ENCODE data around the gene FUBP1.

GRCh38 chr1:78003882-78004718, 25.2 kb upstream of the FUBP1 start:
- TF ChIP-seq, protein P1, sequence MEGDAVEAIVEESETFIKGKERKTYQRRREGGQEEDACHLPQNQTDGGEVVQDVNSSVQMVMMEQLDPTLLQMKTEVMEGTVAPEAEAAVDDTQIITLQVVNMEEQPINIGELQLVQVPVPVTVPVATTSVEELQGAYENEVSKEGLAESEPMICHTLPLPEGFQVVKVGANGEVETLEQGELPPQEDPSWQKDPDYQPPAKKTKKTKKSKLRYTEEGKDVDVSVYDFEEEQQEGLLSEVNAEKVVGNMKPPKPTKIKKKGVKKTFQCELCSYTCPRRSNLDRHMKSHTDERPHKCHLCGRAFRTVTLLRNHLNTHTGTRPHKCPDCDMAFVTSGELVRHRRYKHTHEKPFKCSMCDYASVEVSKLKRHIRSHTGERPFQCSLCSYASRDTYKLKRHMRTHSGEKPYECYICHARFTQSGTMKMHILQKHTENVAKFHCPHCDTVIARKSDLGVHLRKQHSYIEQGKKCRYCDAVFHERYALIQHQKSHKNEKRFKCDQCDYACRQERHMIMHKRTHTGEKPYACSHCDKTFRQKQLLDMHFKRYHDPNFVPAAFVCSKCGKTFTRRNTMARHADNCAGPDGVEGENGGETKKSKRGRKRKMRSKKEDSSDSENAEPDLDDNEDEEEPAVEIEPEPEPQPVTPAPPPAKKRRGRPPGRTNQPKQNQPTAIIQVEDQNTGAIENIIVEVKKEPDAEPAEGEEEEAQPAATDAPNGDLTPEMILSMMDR (IDR thresholded peaks at IDR 0.05; ENCODE audit: insufficient read depth, low read depth, low read length) = no peak
- TF ChIP-seq EZH2 (IDR thresholded peaks at IDR 0.05; ENCODE audit: insufficient read depth, low read length) = no peak
